NCI-H524 (cell line): ENCODE measurements around the gene BCAR1.
A peak's percentile ranks its signal among the peaks of the same experiment; 100 is the strongest.

Experiments used
- DNase-seq, 2 experiments: peaks; one replicate each; lab custom pipeline; 2025; lab: John Stamatoyannopoulos, UW

BCAR1 gene

GRCh38 chr16:75203667-75204409 lies 47.6 kb downstream of the BCAR1 start:
- no peak for DNase-seq

GRCh38 chr16:75203096-75203495 lies 48.3 kb downstream of the BCAR1 start:
- DNase-seq, result no peak

DNA sequence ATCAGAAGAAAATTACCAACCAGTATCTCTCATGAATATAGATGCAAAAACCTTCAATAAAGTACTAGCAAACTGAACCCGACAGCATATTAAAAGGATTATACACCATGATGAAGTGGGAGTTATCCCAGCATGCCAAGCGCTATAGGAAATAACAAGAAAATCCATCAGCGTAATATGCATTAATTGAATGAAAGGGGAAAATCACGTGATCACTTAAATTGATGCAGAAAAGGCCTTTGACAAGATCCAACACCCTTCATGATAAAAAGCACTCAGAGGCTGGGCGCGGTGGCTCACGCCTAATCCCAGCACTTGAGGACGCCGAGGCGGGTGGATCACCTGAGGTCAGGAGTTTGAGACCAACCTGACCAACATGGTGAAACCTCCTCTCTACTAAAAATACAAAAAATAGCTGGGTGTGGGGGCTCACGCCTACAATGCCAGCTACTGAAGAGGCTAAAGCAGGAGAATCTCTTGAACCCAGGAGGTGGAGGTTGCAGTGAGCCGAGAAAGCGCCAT lies 49.3 kb downstream of the BCAR1 start:
- no peak for DNase-seq

DNA sequence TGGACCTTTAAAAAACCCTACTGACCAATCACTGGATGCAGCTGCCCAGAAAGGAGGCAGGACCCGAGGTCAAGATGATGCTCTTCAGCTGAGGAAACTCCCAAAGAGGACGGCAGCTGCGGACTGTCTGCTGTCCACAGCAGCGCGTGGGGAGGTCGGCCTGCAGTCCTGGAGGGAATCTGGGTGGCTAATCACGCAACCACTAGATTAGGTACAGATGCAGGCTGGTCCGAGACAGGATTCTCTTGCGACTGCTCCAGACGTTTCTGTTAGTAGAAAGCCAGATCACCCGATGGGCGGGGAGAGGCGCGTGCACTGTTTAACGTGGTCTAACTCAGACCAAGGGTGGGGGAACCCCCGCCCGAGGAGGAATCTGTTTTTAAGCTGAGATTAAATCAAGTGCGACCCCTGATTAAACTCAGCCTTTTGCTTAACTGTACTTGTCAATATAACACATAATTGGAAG lies 53.3 kb downstream of the BCAR1 start:
- peak; percentile 10 to 38 for DNase-seq

GRCh38 chr16:75197522-75198134 lies 53.8 kb downstream of the BCAR1 start:
- DNase-seq, result no peak

GRCh38 chr16:75196836-75197235 lies 54.6 kb downstream of the BCAR1 start:
- no peak for DNase-seq

GRCh38 chr16:75195811-75196790 lies 55.3 kb downstream of the BCAR1 start:
- no peak for DNase-seq

- DNase-seq, result no peak
These were observed 57.5 kb downstream of the BCAR1 start for GRCh38 chr16:75193730-75194444.

- peak; percentile 46 to 79 for DNase-seq
These were observed 58.2 kb downstream of the BCAR1 start for GRCh38 chr16:75193265-75193650.

DNA sequence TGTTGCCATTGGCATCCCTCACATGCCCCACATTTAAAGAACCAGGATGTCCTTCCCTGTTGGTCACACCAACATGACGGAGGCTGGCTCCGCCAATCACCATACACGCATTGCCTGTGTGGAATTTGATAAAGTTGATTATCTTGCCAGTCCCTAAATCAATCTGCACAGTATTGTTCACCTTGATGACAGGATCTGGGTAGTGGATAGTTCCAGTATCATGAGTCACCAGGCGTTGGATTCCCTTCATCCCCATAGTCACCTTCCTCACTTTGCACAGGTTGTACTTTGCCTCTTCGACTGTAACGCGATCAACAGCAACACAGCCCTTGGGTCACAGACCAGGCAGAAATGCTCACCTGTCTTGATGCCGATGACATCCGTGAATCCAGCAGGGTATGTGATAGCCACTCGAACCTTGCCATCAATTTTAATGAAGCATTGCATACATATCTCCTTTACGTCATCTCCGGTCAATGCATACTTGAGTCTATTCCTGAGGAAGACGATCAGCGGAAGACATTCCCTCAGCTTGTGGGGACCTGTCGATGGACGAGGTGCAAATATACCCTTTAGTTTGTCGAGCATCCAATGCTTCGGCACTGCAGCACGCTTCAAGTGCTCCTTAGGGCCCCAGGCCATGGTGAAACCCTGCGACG lies 58.7 kb downstream of the BCAR1 start:
- DNase-seq, result no peak

GRCh38 chr16:75189638-75190245 lies 61.7 kb downstream of the BCAR1 start:
- no peak for DNase-seq

DNA sequence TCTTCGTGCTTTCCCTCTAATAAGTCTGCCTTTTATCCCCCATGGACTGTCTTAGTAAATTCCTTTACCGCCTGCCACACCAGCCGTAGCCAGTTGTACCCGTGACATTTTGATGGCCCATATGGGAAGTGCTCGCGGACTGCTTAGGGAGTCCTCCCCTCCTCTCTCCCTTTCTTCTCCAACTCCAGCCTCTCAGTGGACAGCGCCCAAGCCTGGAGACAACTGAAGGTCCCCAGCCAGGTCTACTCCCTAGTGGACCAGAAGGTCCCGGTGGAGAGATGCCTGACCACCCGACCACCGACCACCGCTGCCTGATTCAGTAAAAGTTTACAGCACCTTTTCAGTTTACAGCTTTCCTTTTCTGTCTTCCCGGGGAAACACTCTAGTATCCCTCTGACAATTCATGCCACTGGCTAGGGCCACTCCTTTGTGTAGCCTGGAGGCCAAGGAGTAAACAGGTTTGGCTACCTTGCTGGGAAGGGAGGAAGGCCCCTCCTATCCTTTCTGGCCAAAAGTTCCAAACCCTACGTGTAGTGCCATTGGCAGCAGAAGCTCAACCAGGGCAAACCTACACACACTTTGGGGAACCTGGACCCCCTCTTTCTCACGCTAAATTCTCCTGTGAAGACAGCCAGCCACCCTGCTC lies 62.5 kb downstream of the BCAR1 start:
- no peak for DNase-seq

- DNase-seq, result no peak
These were observed 69.8 kb downstream of the BCAR1 start for GRCh38 chr16:75181630-75182029.

GRCh38 chr16:75179208-75179607 lies 72.2 kb downstream of the BCAR1 start:
- DNase-seq, result no peak
